Lung (tissue), 12 donors: ENCODE data around the gene SERPINE3. TPM values are rescaled to one million over a fixed set of nuclear protein-coding genes. Genes with fewer than 3 reads are reported as not detected.

Experiments
- ATAC-seq: fragments of 200-7000 bp; cut with Tn5 transposase; one replicate; pipeline ENCODE4 v1.9.1; 2020; ENCODE audit warnings: moderate number of reproducible peaks; ENCODE audit not compliant: insufficient read depth, low FRiP score
- DNase-seq, 3 donors: peaks; one replicate each; pipeline ENCODE4 v3.0.0-alpha.2; 2013 to 2017
- H3K27ac ChIP-seq, 2 donors: one replicate each; pipeline ENCODE4 v1.5.1; 2013; ENCODE audit warnings: mild to moderate bottlenecking in 2 of 2, moderate library complexity in 2 of 2, control low read depth in 1 of 2, inconsistent platforms in 1 of 2, low read depth in 1 of 2, low read length in 1 of 2
- H3K27me3 ChIP-seq, 3 donors: one replicate each; pipeline ENCODE4 v1.5.1; 2013; ENCODE audit warnings: low read length in 2 of 3; ENCODE audit not compliant: control insufficient read depth in 3 of 3, insufficient read depth in 3 of 3
- H3K36me3 ChIP-seq, 4 donors: one replicate each; pipeline ENCODE4 v1.5.1; 2013; ENCODE audit warnings: low read length in 4 of 4, mild to moderate bottlenecking in 1 of 4, moderate library complexity in 1 of 4; ENCODE audit not compliant: control insufficient read depth in 4 of 4, insufficient read depth in 4 of 4
- H3K4me1 ChIP-seq, 5 donors: one replicate each; pipeline ENCODE4 v1.5.1; 2013; ENCODE audit warnings: low read length in 5 of 5, mild to moderate bottlenecking in 2 of 5, moderate library complexity in 1 of 5; ENCODE audit not compliant: control insufficient read depth in 5 of 5, insufficient read depth in 5 of 5
- H3K4me3 ChIP-seq: one replicate; pipeline ENCODE4 v1.5.1; 2013; ENCODE audit warnings: mild to moderate bottlenecking, control low read depth, moderate library complexity
- H3K9ac ChIP-seq, 2 donors: one replicate each; pipeline ENCODE4 v1.5.1; 2013; ENCODE audit warnings: low read length in 2 of 2, control low read depth in 1 of 2; ENCODE audit not compliant: insufficient read depth in 1 of 2
- H3K9me3 ChIP-seq, 4 donors: one replicate each; pipeline ENCODE4 v1.5.1; 2013; ENCODE audit warnings: low read length in 3 of 4, mild to moderate bottlenecking in 1 of 4, moderate library complexity in 1 of 4; ENCODE audit not compliant: control insufficient read depth in 4 of 4, insufficient read depth in 3 of 4
- WGBS, 2 donors: extraction: QIAGEN DNeasy Blood & Tissue Kit; methylation state at CpG; one replicate each; pipeline ENCODE4 v1.1.7; 2013; 5-methylcytosine and 5-hydroxymethylcytosine counted together
- polyA plus RNA-seq, 2 donors: library from polyadenylated mRNA; stranded (reverse); fragments of 200-250 nt; gene quantifications; one replicate each; pipeline ENCODE4 v1.2.1, GENCODE V29; 2013
- total RNA-seq, 2 donors: library from RNA; depleted of rRNA in 1 of 2; stranded (reverse); fragments of >200 nt in 1 of 2; gene quantifications; one replicate each; pipeline ENCODE4 v1.2.1, GENCODE V29; 2014 to 2021
- TF ChIP-seq, protein P1 (sequence below): IDR thresholded peaks from 2 replicates; pipeline ENCODE4 v1.5.1; 2012; ENCODE audit warnings: mild to moderate bottlenecking; ENCODE audit errors: control extremely low read depth, extremely low read depth
- donor health status: control.
- donor health status: control.
- donor health status: Bipolar disorder and iron deficiency.
- donor health status: healthy.
- donor health status: DM: yes; HTN: yes; CAD: no.

Gene SERPINE3
- total and polyA plus RNA-seq, 4 donors = not detected

DNA sequence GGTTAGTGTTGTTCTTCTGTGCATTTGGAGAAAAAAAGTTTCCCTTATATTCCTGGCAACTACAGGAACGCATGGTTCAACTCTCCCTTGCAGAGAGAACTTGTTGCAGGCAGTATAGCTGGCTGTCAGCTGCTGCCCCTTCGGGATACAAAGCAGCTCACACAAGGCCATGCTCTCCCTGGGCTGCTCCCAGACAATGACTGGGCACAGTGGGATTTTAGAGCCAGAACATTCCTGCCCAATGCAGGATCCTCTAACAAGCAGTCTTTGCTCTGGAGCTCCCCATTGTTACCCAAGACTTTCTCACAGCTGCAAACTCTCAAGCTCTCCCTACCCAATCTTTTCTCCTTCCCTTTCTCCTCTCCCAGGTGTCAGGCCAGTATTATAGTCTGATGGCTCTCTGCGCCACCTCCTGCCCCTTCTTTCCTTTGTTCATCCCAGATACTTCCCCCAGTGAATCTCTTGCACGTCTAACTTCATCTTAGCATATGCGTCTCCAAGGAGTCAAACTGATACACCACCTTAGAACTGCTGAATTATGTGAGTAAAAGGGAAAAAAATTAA lies 27.5 kb upstream of the SERPINE3 start:
- Histone ChIP-seq H3K9me3 (peaks cover 0 to 3% (median 0%) of the 10 kb centered on the region in 4 donors), H3K4me3 (no peak overlapping the region), H3K9ac (no peak overlapping the region), H3K4me1 (peaks cover 0 to 6% (median 0%) of the 10 kb centered on the region in 5 donors), H3K27ac (no peak overlapping the region), H3K27me3 (no peaks in the 10 kb centered on the region), H3K36me3 (peaks cover 0 to 1% (median 0%) of the 10 kb centered on the region in 4 donors)
- 93 to 98% methylated on average over 5 of the region's 5 CpGs for WGBS, 2 donors
- DNase-seq = no peak
- no peak for ATAC-seq
- TF ChIP-seq, protein P1, sequence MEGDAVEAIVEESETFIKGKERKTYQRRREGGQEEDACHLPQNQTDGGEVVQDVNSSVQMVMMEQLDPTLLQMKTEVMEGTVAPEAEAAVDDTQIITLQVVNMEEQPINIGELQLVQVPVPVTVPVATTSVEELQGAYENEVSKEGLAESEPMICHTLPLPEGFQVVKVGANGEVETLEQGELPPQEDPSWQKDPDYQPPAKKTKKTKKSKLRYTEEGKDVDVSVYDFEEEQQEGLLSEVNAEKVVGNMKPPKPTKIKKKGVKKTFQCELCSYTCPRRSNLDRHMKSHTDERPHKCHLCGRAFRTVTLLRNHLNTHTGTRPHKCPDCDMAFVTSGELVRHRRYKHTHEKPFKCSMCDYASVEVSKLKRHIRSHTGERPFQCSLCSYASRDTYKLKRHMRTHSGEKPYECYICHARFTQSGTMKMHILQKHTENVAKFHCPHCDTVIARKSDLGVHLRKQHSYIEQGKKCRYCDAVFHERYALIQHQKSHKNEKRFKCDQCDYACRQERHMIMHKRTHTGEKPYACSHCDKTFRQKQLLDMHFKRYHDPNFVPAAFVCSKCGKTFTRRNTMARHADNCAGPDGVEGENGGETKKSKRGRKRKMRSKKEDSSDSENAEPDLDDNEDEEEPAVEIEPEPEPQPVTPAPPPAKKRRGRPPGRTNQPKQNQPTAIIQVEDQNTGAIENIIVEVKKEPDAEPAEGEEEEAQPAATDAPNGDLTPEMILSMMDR = no peak

GRCh38 chr13:51313619-51314018 lies 25.9 kb upstream of the SERPINE3 start:
- Histone ChIP-seq H3K36me3 (peaks cover 0 to 1% (median 0%) of the 10 kb centered on the region in 4 donors), H3K9me3 (peaks cover 0 to 3% (median 0%) of the 10 kb centered on the region in 4 donors), H3K4me1 (peaks cover 0 to 6% (median 0%) of the 10 kb centered on the region in 5 donors), H3K4me3 (no peak overlapping the region), H3K27me3 (no peaks in the 10 kb centered on the region), H3K27ac (no peak overlapping the region), H3K9ac (no peak overlapping the region)
- ATAC-seq (no peak), DNase-seq (no peak)
- 85 to 95% methylated on average over 1 of the region's 1 CpG for WGBS, 2 donors
- TF ChIP-seq, protein P1 = no peak

DNA sequence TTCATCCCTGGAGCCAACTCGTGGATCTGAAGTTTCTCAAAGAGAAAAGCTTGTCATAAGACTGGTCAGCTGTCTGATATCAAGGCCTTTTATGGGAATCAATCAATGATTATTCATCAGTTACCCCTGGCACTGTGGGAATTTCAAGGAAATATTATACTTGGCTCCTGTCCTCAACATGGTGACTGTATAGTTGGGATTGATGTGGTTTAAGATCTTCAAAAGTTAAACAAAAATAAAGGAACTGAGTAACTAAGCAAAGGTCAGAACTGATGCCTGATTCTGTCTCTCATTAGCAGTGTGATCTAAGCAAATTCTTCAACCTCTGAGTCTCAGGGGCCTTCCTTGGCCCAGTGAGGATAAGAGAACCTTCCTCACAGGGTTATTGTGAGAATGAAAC lies 22.2 kb upstream of the SERPINE3 start:
- TF ChIP-seq, protein P1 = no peak

GRCh38 chr13:51318015-51318414 lies 21.5 kb upstream of the SERPINE3 start:
- DNase-seq = no peak
- Histone ChIP-seq H3K27ac (no peak overlapping the region), H3K27me3 (no peaks in the 10 kb centered on the region), H3K9me3 (no peaks in the 10 kb centered on the region), H3K4me3 (no peak overlapping the region), H3K36me3 (no peaks in the 10 kb centered on the region), H3K9ac (no peak overlapping the region), H3K4me1 (peaks cover 0 to 6% (median 0%) of the 10 kb centered on the region in 5 donors)
- TF ChIP-seq, protein P1 = no peak
- WGBS, 2 donors = 82 to 91% methylated on average over 2 of the region's 2 CpGs
- no peak for ATAC-seq

More for the DNA sequence above, 22.2 kb upstream of the SERPINE3 start:
- DNase-seq = no peak
- no peak for ATAC-seq
- no peaks in the 10 kb centered on the region for H3K27me3 ChIP-seq
- peaks cover 0 to 6% (median 0%) of the 10 kb centered on the region in 5 donors for H3K4me1 ChIP-seq
- no peaks in the 10 kb centered on the region for H3K9me3 ChIP-seq
- H3K9ac ChIP-seq = no peak overlapping the region
- no peak overlapping the region for H3K4me3 ChIP-seq
- H3K27ac ChIP-seq = no peak overlapping the region
- no peaks in the 10 kb centered on the region for H3K36me3 ChIP-seq
- WGBS, 2 donors = 88 to 92% methylated on average over 1 of the region's 1 CpG
